Measurements from ENCODE around the gene OR5AC2.

OR5AC2 gene

DNA sequence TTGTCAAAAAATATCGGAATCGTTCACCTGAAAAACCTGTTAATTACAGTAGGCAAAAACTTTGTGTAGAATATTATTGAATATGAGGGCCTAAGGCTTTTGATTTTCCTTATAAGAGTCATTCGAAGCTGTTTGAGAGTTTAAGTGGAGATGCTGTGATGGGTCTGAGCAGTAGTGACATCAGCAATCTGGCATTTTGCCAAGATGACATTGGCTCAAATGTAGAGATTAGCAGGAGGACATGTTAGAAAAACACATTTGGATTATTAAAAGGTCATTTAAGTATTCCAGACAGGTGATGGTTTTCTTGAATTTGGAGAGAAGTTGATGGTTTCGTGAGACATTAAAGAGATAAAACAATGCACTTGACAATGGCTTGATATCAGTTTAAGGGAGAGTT lies 12.9 kb downstream of the OR5AC2 start:
- TF ChIP-seq TCF12 (IDR thresholded peaks at IDR 0.05; ENCODE audit: low read depth), result no peak

DNA sequence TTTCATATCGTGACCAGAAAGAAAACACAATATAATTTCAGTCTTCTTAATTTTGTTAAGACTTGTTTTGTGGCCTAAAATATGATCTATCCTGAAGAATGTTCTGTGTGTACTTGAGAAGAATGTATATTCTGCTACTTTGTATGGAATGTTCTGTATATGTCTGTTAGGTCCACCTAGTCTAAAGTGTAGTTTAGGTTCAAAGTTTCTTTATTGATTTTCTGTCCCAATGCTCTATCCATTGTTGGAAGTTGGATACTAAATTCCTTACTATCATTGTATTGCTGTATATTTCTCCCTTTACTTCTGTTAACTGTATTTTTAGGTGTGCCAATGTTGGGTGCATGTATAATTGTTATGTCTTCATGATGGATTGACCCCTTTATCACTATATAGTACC lies 21.2 kb downstream of the OR5AC2 start:
- TF ChIP-seq TCF12 (IDR thresholded peaks at IDR 0.05; ENCODE audit: low read depth), result no peak
- TF ChIP-seq YY1 (IDR thresholded peaks at IDR 0.05; ENCODE audit: low read depth), result no peak
- TF ChIP-seq ZBTB7A (IDR thresholded peaks at IDR 0.05; ENCODE audit: low read depth), result no peak

- TF ChIP-seq ZBTB7A (IDR thresholded peaks at IDR 0.05; ENCODE audit: low read depth) (no peak), EGR1 (IDR thresholded peaks at IDR 0.05) (no peak), CEBPB (IDR thresholded peaks at IDR 0.05) (no peak), TEAD4 (IDR thresholded peaks at IDR 0.05) (no peak), REST (IDR thresholded peaks at IDR 0.05; ENCODE audit: low read depth) (no peak), USF1 (IDR thresholded peaks at IDR 0.05) (no peak), FOXM1 (IDR thresholded peaks at IDR 0.05; ENCODE audit: borderline replicate concordance, low read depth) (no peak), YY1 (IDR thresholded peaks at IDR 0.05; ENCODE audit: low read depth) (no peak)
Observed at GRCh38 chr3:98109807-98110549, 23.0 kb downstream of the OR5AC2 start.

DNA sequence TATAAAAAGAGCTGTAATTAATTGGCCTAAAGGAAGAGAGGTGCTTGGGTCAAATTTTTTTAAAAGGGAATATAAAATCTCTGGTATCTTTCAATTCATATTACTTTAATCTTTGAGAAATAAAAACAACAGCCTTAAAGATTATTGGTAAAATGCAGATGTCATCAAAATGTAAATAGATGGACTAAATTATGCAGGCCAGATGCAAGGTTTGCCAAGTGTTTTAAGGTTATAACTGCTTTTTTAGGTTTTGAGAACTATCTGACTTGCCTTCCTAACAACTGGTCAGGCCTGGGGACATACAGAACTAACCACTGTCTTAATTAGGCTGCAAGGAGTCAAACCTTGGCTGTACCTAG lies 23.6 kb downstream of the OR5AC2 start:
- TF ChIP-seq TEAD4 (IDR thresholded peaks at IDR 0.05), result no peak
- TF ChIP-seq ZBTB7A (IDR thresholded peaks at IDR 0.05; ENCODE audit: low read depth), result no peak
- TF ChIP-seq, protein P1, sequence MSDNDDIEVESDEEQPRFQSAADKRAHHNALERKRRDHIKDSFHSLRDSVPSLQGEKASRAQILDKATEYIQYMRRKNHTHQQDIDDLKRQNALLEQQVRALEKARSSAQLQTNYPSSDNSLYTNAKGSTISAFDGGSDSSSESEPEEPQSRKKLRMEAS (IDR thresholded peaks at IDR 0.05), result no peak
- no peak for TF ChIP-seq NFIC (IDR thresholded peaks at IDR 0.05)
- no peak for TF ChIP-seq REST (IDR thresholded peaks at IDR 0.05; ENCODE audit: low read depth)
- TF ChIP-seq FOXM1 (IDR thresholded peaks at IDR 0.05; ENCODE audit: borderline replicate concordance, low read depth), result no peak
- no peak for TF ChIP-seq YY1 (IDR thresholded peaks at IDR 0.05; ENCODE audit: low read depth)
- no peak for TF ChIP-seq TCF12 (IDR thresholded peaks at IDR 0.05; ENCODE audit: low read depth)
- no peak for TF ChIP-seq USF1 (IDR thresholded peaks at IDR 0.05)
- no peak for TF ChIP-seq CEBPB (IDR thresholded peaks at IDR 0.05)
- TF ChIP-seq EGR1 (IDR thresholded peaks at IDR 0.05), result no peak
- TF ChIP-seq EP300 (IDR thresholded peaks at IDR 0.05; ENCODE audit: borderline replicate concordance), result no peak
- TF ChIP-seq RAD21 (IDR thresholded peaks at IDR 0.05; ENCODE audit: low read depth), result no peak
- TF ChIP-seq CREB1 (IDR thresholded peaks at IDR 0.05; ENCODE audit: low read depth), result no peak
- TF ChIP-seq TAF1 (IDR thresholded peaks at IDR 0.05; ENCODE audit: low read depth), result no peak

DNA sequence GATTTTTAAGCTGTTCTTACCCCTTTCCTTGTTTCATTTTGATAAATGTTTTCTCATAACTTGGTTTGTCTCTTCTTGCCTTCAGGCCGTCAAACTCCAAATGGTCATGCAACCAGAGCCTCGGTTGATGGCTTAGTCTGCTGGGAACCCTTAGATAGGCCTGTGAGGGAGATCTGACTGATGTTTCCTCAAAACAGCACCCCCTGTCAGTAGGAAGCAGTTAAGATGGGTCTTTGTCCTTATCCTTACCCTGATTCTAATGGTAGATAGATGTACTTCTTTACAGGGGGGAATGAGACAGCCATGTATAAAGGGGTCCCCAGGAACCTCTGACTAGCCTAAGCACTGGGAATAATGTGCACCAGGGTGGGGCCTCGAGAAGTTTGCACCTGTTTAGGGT lies 27.3 kb downstream of the OR5AC2 start:
- no peak for TF ChIP-seq YY1 (IDR thresholded peaks at IDR 0.05; ENCODE audit: low read depth)
- TF ChIP-seq ZBTB7A (IDR thresholded peaks at IDR 0.05; ENCODE audit: low read depth), result no peak
- TF ChIP-seq CREB1 (IDR thresholded peaks at IDR 0.05; ENCODE audit: low read depth), result no peak

GRCh38 chr3:98115717-98116116 lies 28.7 kb downstream of the OR5AC2 start:
- TF ChIP-seq FOXM1 (IDR thresholded peaks at IDR 0.05; ENCODE audit: borderline replicate concordance, low read depth) (no peak), YY1 (IDR thresholded peaks at IDR 0.05; ENCODE audit: low read depth) (no peak), EGR1 (IDR thresholded peaks at IDR 0.05) (no peak), TAF1 (IDR thresholded peaks at IDR 0.05; ENCODE audit: low read depth) (no peak), CREB1 (IDR thresholded peaks at IDR 0.05; ENCODE audit: low read depth) (no peak), ZBTB7A (IDR thresholded peaks at IDR 0.05; ENCODE audit: low read depth) (no peak), REST (IDR thresholded peaks at IDR 0.05; ENCODE audit: low read depth) (no peak), NFIC (IDR thresholded peaks at IDR 0.05) (no peak), USF1 (IDR thresholded peaks at IDR 0.05) (no peak), TCF12 (IDR thresholded peaks at IDR 0.05; ENCODE audit: low read depth) (no peak), EP300 (IDR thresholded peaks at IDR 0.05; ENCODE audit: borderline replicate concordance) (no peak), CEBPB (IDR thresholded peaks at IDR 0.05) (no peak), TEAD4 (IDR thresholded peaks at IDR 0.05) (no peak), RAD21 (IDR thresholded peaks at IDR 0.05; ENCODE audit: low read depth) (no peak)
- TF ChIP-seq, protein P1 (IDR thresholded peaks at IDR 0.05), result no peak
